KBM-7 (cell line): ENCODE measurements around the gene MAGEH1.
"Not testable (repeated sequence)": the region's sequence is repeated elsewhere in the genome, so short reads cannot be mapped to it uniquely, and the experiment has no call there.

Source experiments
- DNase-seq: peaks from one replicate; pipeline ENCODE4 v3.0.0-alpha.2; 2015
- in situ Hi-C: fragments of 300-500 bp; cut with MboI; formaldehyde crosslinking; loops from 2 replicates; pipeline ENCODE4 v1.14.3; 2020; ENCODE audit warnings: low sequenced_read_pairs, low pct_unique_long_range_greater_than_20kb, mixed read lengths

Gene MAGEH1, protein sequence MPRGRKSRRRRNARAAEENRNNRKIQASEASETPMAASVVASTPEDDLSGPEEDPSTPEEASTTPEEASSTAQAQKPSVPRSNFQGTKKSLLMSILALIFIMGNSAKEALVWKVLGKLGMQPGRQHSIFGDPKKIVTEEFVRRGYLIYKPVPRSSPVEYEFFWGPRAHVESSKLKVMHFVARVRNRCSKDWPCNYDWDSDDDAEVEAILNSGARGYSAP

GRCh38 chrX:55451990-55452832, at the start of gene MAGEH1:
Gene MAGEH1 (plus strand): TSS chrX:55452127. CDS start chrX:55452375, 248 bp downstream.
- in situ Hi-C loops = no loop called here
- DNase-seq = peak; percentile 90

GRCh38 chrX:55427079-55427478, 24.8 kb upstream of the MAGEH1 start:
- in situ Hi-C loops = not testable (repeated sequence)
- DNase-seq = peak; percentile 7

- DNase-seq, in situ Hi-C loops: not testable (repeated sequence)
Observed at GRCh38 chrX:55443468-55443867, 8.5 kb upstream of the MAGEH1 start.

DNA sequence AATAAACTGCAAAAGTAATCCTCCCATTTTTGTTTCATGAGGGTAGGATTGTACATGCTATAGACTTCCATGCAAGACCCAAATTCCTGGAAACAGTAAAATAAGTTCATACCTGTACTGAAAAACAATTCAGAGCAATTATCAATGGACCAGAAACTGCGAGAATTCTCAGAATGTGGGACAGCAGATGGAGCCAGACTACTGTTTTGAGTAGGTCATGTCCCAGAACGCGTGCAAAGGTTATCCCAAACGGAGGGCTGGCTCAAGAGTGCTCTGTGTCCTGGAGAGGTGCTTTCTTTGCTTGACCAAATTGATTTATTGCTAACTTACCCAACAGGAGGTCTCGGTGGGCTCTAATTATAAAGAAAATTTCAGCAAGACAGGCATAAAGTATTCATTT, 1.7 kb upstream of the MAGEH1 start:
- DNase-seq = no peak
- in situ Hi-C loops = no loop called here

DNA sequence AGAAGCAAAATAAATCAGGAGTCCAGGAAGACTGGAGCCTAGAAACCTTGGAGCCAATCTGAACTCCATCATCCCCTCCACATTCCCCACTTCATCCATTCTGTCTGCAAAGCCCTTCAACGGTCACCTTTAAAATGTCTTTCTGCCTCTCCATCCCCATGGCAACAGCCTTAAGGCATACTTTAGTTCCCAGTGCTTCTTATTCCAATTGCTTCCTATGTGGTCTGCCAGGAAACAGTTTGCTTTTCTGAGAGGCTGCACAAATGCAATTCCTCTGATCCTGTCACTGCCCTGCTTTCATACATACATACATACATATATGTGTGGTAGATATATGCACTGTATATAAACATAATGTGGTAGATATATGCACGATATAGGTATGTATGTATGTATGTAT, 786 bp upstream of the MAGEH1 start:
- in situ Hi-C loops = no loop called here
- DNase-seq = no peak

DNA sequence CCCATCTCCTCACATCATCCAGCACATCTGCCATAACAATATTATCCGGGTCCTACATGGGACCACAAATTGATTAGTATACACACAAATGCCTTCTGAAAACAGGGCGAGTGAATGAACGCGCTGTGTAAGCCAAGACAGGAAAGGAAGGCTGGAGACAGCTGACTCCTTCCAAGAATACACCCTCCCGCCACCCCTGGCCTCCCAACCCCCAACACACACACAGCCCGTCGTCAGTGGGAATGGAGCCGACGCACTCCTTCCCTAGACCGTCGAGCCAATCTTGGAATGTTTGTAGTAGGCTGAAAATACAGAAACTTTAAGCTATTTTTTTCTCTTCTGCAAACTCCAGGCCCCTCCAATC, 319 bp upstream of the MAGEH1 start:
- in situ Hi-C loops = no loop called here
- DNase-seq = no peak

GRCh38 chrX:55452833-55453124, 852 bp downstream of the MAGEH1 start:
- in situ Hi-C loops = no loop called here
- DNase-seq = no peak

GRCh38 chrX:55455708-55456107, 3.8 kb downstream of the MAGEH1 start:
- DNase-seq, in situ Hi-C loops: not testable (repeated sequence)

DNA sequence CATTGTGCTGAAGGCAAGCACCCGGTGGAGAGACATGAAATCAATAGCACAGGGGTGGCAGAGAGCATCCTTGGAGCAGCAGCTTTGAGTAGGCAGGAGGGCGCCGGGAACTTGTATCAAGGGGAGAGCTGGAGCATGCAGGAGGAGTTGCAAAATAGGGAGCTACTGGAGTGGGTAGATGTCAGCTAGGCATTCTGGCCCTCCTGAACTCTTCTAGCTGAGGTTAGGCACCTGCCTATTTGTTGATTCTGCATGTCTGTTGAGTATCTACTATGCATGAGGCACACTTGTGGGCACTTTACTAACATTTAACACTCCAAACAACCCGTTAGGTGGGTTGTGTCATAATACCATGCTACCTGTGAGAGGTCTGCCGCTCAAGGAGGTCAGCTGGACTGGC, 7.5 kb downstream of the MAGEH1 start:
- in situ Hi-C loops = not testable (repeated sequence)

DNA sequence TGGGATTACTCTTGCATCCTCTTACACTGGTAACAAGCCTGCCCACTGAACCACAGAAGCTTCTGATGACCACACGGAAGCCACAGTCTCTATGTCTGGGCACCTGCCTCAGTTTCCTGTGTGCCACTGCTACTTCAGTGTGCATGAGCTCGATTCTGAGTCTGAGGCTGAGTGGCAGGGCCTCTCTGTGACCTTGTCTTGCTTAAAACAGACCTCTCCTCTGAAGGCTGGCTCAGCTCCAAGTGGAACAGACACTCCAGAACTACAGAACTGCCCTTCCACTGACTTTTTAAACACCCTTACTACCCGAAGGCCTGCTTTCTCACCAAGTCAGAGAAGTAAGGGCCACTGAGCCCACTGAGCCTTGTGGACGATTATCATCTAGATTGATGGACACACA, 8.0 kb downstream of the MAGEH1 start:
- in situ Hi-C loops = not testable (repeated sequence)

More for the DNA sequence above, 7.5 kb downstream of the MAGEH1 start:
- not testable (repeated sequence) for DNase-seq

DNA sequence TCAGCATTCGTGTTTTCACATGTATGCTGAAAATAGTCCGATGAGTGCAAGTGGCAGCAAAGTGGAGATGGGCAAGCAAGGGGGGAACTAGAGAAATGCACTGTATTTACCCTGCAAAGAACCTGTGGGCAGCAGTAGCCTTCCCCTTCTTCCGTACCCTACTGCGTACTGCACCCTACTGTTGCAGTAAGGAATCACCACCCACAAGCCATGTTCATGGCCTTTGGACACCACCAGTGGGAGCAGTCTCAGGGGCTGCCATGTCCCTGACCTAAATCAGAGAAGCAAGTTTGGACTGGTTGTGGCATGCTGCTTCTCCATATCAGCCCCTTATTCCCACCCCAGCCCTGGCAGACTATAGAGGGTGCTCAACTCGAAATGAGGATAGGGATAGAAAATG, 12.1 kb downstream of the MAGEH1 start:
- DNase-seq, in situ Hi-C loops: not testable (repeated sequence)

More for the DNA sequence above, 8.0 kb downstream of the MAGEH1 start:
- DNase-seq = not testable (repeated sequence)

GRCh38 chrX:55465108-55465507, 13.2 kb downstream of the MAGEH1 start:
- DNase-seq, in situ Hi-C loops: not testable (repeated sequence)

GRCh38 chrX:55465791-55466190, 13.9 kb downstream of the MAGEH1 start:
- DNase-seq, in situ Hi-C loops: not testable (repeated sequence)

DNA sequence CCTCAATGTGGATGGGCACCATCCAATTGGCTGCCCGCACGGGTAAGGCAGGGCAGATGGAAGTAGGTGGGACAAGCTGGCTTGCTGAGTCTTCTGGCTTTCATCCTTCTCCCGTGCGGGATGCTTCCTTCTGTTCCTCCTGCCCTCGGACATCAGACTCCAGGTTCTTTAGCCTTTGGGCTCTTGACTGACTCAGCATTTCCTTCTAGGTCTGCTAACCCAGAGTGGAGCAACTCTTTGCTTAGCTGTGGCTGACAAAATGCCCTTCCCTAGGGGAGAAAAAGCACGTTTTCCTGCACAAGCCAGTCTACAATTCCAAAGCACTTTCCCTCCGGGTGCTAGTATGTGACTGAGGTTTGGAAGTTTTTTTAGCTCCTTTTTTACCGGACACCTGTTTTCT, 28.0 kb downstream of the MAGEH1 start:
- DNase-seq = not testable (repeated sequence)
- in situ Hi-C loops = loop anchor here (25.0 kb wide), 2 partner anchors 93 to 318 kb away; no protein-coding TSS in a partner anchor

GRCh38 chrX:55480390-55481062, 28.6 kb downstream of the MAGEH1 start:
- in situ Hi-C loops = loop anchor here (25.0 kb wide), 2 partner anchors 93 to 318 kb away; no protein-coding TSS in a partner anchor
- DNase-seq = no peak

- DNase-seq = peak; percentile 40
- in situ Hi-C loops = loop anchor here (25.0 kb wide), 2 partner anchors 98 to 323 kb away; no protein-coding TSS in a partner anchor
Observed at GRCh38 chrX:55484948-55485347, 33.0 kb downstream of the MAGEH1 start.

GRCh38 chrX:55486736-55487135, 34.8 kb downstream of the MAGEH1 start:
- in situ Hi-C loops = loop anchor here (25.0 kb wide), 2 partner anchors 99 to 324 kb away; no protein-coding TSS in a partner anchor
- DNase-seq = no peak

GRCh38 chrX:55487143-55487542, 35.2 kb downstream of the MAGEH1 start:
- DNase-seq = no peak
- in situ Hi-C loops = loop anchor here (25.0 kb wide), 2 partner anchors 100 to 325 kb away; no protein-coding TSS in a partner anchor

DNA sequence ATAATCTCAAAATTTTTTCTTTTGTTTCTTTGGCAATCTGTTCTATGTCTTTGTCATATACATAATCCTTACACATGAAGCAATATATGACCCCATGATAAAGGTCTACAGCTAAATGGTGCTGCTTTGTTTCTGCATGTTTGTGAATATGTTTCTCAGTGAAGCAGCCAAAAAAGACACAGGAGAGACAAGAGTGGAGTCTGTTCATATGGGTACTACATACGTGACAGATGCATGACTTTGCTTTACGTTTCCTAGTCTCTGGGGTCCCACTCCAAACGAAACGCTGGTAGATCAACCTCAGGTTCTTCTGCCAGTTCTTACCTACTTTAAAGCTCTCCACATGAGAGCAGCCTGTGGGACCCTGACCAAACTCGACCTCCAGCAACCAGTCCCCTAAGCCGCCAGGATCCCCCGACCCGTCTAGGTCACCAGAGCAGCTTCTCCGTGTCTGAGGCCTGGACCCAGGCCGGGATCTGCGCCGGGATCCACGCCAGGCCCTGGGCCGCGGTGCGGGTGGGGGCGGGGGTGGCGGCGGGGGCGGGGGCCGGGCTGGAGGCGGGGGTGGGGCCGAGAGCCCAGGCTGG, 36.2 kb downstream of the MAGEH1 start:
- DNase-seq = peak; percentile 24
- in situ Hi-C loops = loop anchor here (25.0 kb wide), 2 partner anchors 101 to 326 kb away; no protein-coding TSS in a partner anchor
